ENCODE results near the gene NUAK1.

GRCh38 chr12:106013941-106014340, 124.8 kb downstream of the NUAK1 start:
- TF ChIP-seq EP300 (IDR thresholded peaks at IDR 0.05; ENCODE audit: low read depth) (no peak), POLR2AphosphoS5 (IDR thresholded peaks at IDR 0.05) (no peak)
- TF ChIP-seq, protein P1, sequence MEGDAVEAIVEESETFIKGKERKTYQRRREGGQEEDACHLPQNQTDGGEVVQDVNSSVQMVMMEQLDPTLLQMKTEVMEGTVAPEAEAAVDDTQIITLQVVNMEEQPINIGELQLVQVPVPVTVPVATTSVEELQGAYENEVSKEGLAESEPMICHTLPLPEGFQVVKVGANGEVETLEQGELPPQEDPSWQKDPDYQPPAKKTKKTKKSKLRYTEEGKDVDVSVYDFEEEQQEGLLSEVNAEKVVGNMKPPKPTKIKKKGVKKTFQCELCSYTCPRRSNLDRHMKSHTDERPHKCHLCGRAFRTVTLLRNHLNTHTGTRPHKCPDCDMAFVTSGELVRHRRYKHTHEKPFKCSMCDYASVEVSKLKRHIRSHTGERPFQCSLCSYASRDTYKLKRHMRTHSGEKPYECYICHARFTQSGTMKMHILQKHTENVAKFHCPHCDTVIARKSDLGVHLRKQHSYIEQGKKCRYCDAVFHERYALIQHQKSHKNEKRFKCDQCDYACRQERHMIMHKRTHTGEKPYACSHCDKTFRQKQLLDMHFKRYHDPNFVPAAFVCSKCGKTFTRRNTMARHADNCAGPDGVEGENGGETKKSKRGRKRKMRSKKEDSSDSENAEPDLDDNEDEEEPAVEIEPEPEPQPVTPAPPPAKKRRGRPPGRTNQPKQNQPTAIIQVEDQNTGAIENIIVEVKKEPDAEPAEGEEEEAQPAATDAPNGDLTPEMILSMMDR (IDR thresholded peaks at IDR 0.05), result no peak
